ENCODE results near the gene HIVEP3.

DNA sequence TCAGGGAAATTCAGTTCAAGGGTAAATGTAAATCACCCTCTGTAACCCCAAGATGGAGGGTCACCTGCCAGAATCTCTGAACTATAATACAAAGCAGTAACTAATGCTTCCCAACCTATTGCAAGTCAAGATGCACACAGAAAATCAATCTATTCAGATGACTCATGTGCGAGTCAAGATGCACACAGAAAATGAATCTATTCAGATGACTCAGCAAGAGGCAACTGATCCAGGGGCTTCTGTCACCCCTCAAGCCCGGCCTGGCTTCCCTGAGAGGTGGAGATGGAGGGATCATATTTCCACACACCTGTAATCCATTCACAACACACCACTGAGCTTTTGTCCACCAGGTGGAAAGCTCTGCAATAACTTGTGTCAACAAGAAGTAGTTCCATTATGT lies 17.4 kb upstream of the HIVEP3 start:
- TF ChIP-seq, protein P1, sequence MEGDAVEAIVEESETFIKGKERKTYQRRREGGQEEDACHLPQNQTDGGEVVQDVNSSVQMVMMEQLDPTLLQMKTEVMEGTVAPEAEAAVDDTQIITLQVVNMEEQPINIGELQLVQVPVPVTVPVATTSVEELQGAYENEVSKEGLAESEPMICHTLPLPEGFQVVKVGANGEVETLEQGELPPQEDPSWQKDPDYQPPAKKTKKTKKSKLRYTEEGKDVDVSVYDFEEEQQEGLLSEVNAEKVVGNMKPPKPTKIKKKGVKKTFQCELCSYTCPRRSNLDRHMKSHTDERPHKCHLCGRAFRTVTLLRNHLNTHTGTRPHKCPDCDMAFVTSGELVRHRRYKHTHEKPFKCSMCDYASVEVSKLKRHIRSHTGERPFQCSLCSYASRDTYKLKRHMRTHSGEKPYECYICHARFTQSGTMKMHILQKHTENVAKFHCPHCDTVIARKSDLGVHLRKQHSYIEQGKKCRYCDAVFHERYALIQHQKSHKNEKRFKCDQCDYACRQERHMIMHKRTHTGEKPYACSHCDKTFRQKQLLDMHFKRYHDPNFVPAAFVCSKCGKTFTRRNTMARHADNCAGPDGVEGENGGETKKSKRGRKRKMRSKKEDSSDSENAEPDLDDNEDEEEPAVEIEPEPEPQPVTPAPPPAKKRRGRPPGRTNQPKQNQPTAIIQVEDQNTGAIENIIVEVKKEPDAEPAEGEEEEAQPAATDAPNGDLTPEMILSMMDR (IDR thresholded peaks at IDR 0.05) = no peak
- no peak for TF ChIP-seq POLR2A (IDR thresholded peaks at IDR 0.05)

All from lower leg skin (tissue), 3 donors.